K562 (cell line): Measurements from ENCODE around the gene SEC24B. TPM values are rescaled to one million over a fixed set of nuclear protein-coding genes. Genes with fewer than 3 reads are reported as not detected.

Source experiments
- ATAC-seq: fragments of 200-7000 bp; cut with Tn5 transposase; 3 replicates; pipeline ENCODE4 v1.9.1; 2020; ENCODE audit warnings: moderate library complexity
- BruUV-seq: library from RNA; stranded (reverse); fragments of 400-500 nt; replicated peaks from 2 replicates; lab custom pipeline; 2021; lab: Mats Ljungman, UMichigan
- CTCF ChIA-PET: fragments of 300-600 bp; formaldehyde crosslinking; extraction: SDS; loops from one replicate; lab custom pipeline; 2021; ENCODE audit warnings: low intra/inter-chr PET ratio; lab: Yijun Ruan, JAX
- POLR2A ChIA-PET: fragments of 300-600, 350-650 bp; sonication (Branson Sonifier 250); formaldehyde crosslinking; extraction: SDS; loops from one replicate; lab custom pipeline; 2021; ENCODE audit warnings: antibody characterized with exemption, inconsistent platforms; lab: Yijun Ruan, JAX
- DNase-seq, 4 experiments: peaks; one replicate each; pipeline versions ENCODE4 v3.0.0 to v3.0.0-alpha.2; 2011 to 2018; ENCODE audit warnings: low spot score in 3 of 4, mixed read lengths in 3 of 4; ENCODE audit errors: extremely low read depth in 1 of 4
- FAIRE-seq: peaks from 2 replicates; lab custom pipeline; 2011; peaks lifted over from hg19 to GRCh38; lab: Jason Lieb, UNC
- H2AFZ ChIP-seq: 2 replicates; pipeline ENCODE4 v1.6.0; 2011; ENCODE audit warnings: low read depth, low read length, control low read depth, inconsistent platforms
- H3K27ac ChIP-seq: fragments of 200-600 bp; 3 replicates; pipeline ENCODE4 v1.8.0; 2011; ENCODE audit warnings: low read depth, mild to moderate bottlenecking, control low read depth, inconsistent platforms, low read length, moderate library complexity, mixed read lengths; ENCODE audit errors: extremely low read depth
- H3K27me3 ChIP-seq, 2 experiments: fragments of 300-600 bp in 1 of 2; 2 replicates in 1 of 2; 3 replicates in 1 of 2; pipeline versions ENCODE4 v1.6.0 to v1.8.0; 2011; ENCODE audit warnings: inconsistent platforms in 2 of 2, low read length in 2 of 2, mild to moderate bottlenecking in 1 of 2, mixed read lengths in 1 of 2, moderate library complexity in 1 of 2; ENCODE audit not compliant: control insufficient read depth in 2 of 2, insufficient read depth in 2 of 2
- H3K36me3 ChIP-seq: fragments of 300-600 bp; 3 replicates; pipeline ENCODE4 v1.8.0; 2011; ENCODE audit warnings: mild to moderate bottlenecking, low read length, inconsistent platforms; ENCODE audit not compliant: control insufficient read depth, insufficient read depth
- H3K4me1 ChIP-seq, 2 experiments: fragments of 200-600 bp in 1 of 2; replicated peaks in 1 of 2; 2 replicates in 1 of 2; 3 replicates in 1 of 2; pipeline versions ENCODE4 v1.5.1 to v1.8.0; 2011; ENCODE audit warnings: inconsistent platforms in 2 of 2, low read length in 2 of 2, mild to moderate bottlenecking in 1 of 2, mixed read lengths in 1 of 2, moderate library complexity in 1 of 2; ENCODE audit not compliant: control insufficient read depth in 2 of 2, insufficient read depth in 2 of 2
- H3K4me2 ChIP-seq: 2 replicates; pipeline ENCODE4 v1.6.1; 2011; ENCODE audit warnings: low read length, control low read depth, inconsistent platforms, mixed read lengths; ENCODE audit not compliant: insufficient read depth
- H3K4me3 ChIP-seq: fragments of 200-600 bp; sonication (generic), shearing (Covaris generic); 2 replicates; pipeline ENCODE4 v1.5.1; 2016; ENCODE audit warnings: control low read depth, inconsistent platforms
- H3K79me2 ChIP-seq: fragments of 200-600 bp; 3 replicates; pipeline ENCODE4 v1.8.0; 2011; ENCODE audit warnings: low read length, inconsistent platforms; ENCODE audit not compliant: control insufficient read depth, insufficient read depth
- H3K9ac ChIP-seq, 2 experiments: 2 replicates each; pipeline versions ENCODE4 v1.6.0 to v1.6.1; 2011; ENCODE audit warnings: low read depth in 2 of 2, low read length in 2 of 2, control low read depth in 1 of 2, inconsistent platforms in 1 of 2, mild to moderate bottlenecking in 1 of 2, mixed read lengths in 1 of 2; ENCODE audit not compliant: insufficient read depth in 1 of 2
- H3K9me1 ChIP-seq: one replicate; pipeline ENCODE4 v1.6.0; 2011; ENCODE audit warnings: inconsistent platforms, mild to moderate bottlenecking, low read length, moderate library complexity; ENCODE audit not compliant: control insufficient read depth, insufficient read depth
- H3K9me3 ChIP-seq: replicated peaks from 2 replicates; pipeline ENCODE4 v1.5.1; 2011; ENCODE audit warnings: low read depth, low read length, inconsistent platforms; ENCODE audit not compliant: control insufficient read depth, insufficient read depth
- H4K20me1 ChIP-seq: replicated peaks from 2 replicates; pipeline ENCODE4 v1.6.1; 2011; ENCODE audit warnings: low read length, inconsistent platforms, mixed read lengths; ENCODE audit not compliant: control insufficient read depth, insufficient read depth
- HES1 ChIP-seq: fragments of 450-650 bp; IDR thresholded peaks from 2 replicates; pipeline ENCODE4 v1.6.1; 2016; ENCODE audit warnings: low read depth, mild to moderate bottlenecking, moderate library complexity
- POLR2B ChIP-seq: fragments of 450-650 bp; IDR thresholded peaks from 2 replicates; pipeline ENCODE4 v1.6.1; 2018; ENCODE audit warnings: low read depth; ENCODE audit not compliant: partially characterized antibody
- RFX1 ChIP-seq: fragments of 450-650 bp; IDR thresholded peaks from 2 replicates; pipeline ENCODE4 v1.6.1; 2016; ENCODE audit warnings: mild to moderate bottlenecking, moderate library complexity
- STAT5A ChIP-seq: IDR thresholded peaks from 2 replicates; pipeline ENCODE4 v1.6.1; 2012; ENCODE audit warnings: low read length, inconsistent platforms, borderline replicate concordance
- ZNF75A ChIP-seq: fragments of 450-650 bp; formaldehyde crosslinking; IDR thresholded peaks from 2 replicates; pipeline ENCODE4 v1.4.0; 2020; ENCODE audit warnings: mild to moderate bottlenecking
- WGBS: fragments of 100-300 bp; shearing (Covaris generic); methylation state at CpG from one replicate; pipeline ENCODE4 v1.1.6; 2016; ENCODE audit warnings: low coverage, mixed read lengths; ENCODE audit not compliant: insufficient coverage; ENCODE audit errors: missing lambda C conversion rate; 5-methylcytosine and 5-hydroxymethylcytosine counted together
- in situ Hi-C: fragments of 300-500 bp; cut with MboI; formaldehyde crosslinking; loops from 4 replicates; pipeline ENCODE4 v1.15.0; 2018; ENCODE audit warnings: inconsistent platforms, mixed read lengths
- intact Hi-C: fragments of 100-400 bp; cut with micrococcal nuclease; formaldehyde crosslinking; loops from 2 replicates; pipeline ENCODE4 v1.14.2; 2022
- polyA plus RNA-seq, 8 experiments: library from polyadenylated mRNA; depleted of rRNA in 4 of 8; stranded (reverse) in 5 of 8; unstranded in 3 of 8; fragments of >200 nt; fragmentation: Nextera tagmentation in 2 of 8; fragmentation: Illumina TruSeq in 1 of 8; extraction: Ambion mirVana in 2 of 8; extraction: Trizol in 1 of 8; gene quantifications; 2 replicates each; pipeline versions ENCODE4 v1.2.1 to v1.2.3, GENCODE V29; 2011 to 2014; ENCODE audit warnings: inconsistent platforms in 1 of 8, missing spikeins in 1 of 8
- total RNA-seq, 7 experiments: library from RNA; depleted of rRNA in 6 of 7; stranded (reverse); fragments of >200 nt in 6 of 7; fragmentation: Illumina TruSeq in 2 of 7; extraction: Trizol in 2 of 7; gene quantifications; 2 replicates each; pipeline versions ENCODE4 v1.2.1 to v1.2.3, GENCODE V29; 2011 to 2021; ENCODE audit warnings: low replicate concordance in 1 of 7
- TF ChIP-seq, protein P1 (sequence below): fragments of 250-450 bp; sonication (Bioruptor Pico); IDR thresholded peaks from 2 replicates; pipeline ENCODE4 v1.5.0; 2021; ENCODE audit warnings: mild to moderate bottlenecking, moderate library complexity
- TF ChIP-seq, protein P2 (sequence below): sonication (generic); formaldehyde crosslinking; IDR thresholded peaks from 2 replicates; pipeline ENCODE4 v1.5.0; 2020; ENCODE audit warnings: missing genetic modification reagents

SEC24B gene
- total and polyA plus RNA-seq, 9 of the 15 experiments (the other 6 are each of a cell fraction or from before 2014, with no cell fraction given): 6.3 to 46.4 (median 17.1) TPM

GRCh38 chr4:109554971-109555370, 121.4 kb downstream of the SEC24B start:
- Histone ChIP-seq H3K4me3 (no peak overlapping the region), H3K27me3 (no peaks in the 10 kb centered on the region), H3K9me3 (0 out of 2 replicates have a peak, but pooled peaks cover 2% of the 10 kb centered on the region), H2AFZ (no peak overlapping the region), H3K4me2 (no peak overlapping the region), H3K36me3 (no peaks in the 10 kb centered on the region), H4K20me1 (no peaks in the 10 kb centered on the region), H3K79me2 (no peaks in the 10 kb centered on the region), H3K4me1 (peaks cover 5 to 7% of the 10 kb centered on the region in 2 experiments; a peak in 4 of 5 replicates), H3K27ac (no peak overlapping the region), H3K9ac (no peak overlapping the region), H3K9me1 (no peaks in the 10 kb centered on the region)
- ChIA-PET POLR2A (no interaction called here), CTCF (no interaction called here)
- FAIRE-seq (no peak), ATAC-seq (no peak), DNase-seq (no peak)
- WGBS: 77% methylated on average over 3 of the region's 3 CpGs
- no TSS peak for BruUV-seq
- TF ChIP-seq RFX1: no peak
- TF ChIP-seq HES1: no peak
- TF ChIP-seq POLR2B: no peak
- TF ChIP-seq, protein P1, sequence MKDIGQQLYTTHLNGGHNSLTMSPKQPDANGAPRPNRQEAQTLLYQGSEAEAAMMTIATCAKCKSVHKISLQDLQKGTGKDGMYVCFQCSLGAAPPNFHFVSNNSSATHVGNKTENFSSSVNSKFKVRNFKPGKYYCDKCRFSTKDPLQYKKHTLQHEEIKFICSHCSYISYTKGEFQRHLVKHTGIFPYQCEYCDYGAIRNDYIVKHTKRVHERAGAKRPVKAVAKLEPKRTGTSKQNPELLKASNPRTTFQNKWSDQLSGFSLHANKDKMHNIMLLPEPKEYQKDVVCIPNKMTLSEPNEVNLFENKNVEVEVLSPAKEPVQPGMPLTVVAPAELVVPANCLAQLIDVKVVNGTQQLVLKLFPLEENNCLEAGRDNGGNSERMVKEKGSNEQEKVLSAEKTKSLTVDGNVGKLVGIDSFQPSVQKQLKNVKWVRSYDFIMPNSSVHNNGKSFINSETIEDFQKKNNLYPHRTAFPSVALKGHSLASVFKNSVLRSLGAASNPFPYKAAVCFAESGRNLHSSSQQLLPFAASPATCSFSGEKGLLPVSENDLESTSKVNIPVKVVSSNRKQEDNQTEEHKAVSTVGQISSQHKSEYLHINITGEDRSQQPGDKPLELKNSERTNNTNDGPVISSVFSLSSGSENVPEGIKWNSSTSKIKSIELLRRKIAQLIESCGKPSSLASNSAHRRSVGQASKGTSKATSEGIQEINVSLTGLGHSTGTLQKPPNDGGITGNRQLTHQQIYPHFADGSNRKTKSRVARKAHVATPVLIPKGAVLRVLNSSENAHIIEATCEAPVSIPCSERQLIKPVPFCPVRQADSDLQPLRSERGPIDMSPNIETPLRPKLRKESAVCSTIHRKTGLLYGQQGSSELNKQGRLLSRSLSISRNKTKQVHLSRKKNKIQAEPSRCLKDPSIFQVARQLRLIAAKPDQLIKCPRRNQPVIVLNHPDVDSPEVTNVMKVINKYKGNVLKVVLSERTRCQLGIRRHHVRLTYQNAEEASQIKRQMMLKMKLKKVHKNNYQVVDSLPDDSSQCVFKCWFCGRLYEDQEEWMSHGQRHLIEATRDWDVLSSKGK (CRISPR knock-in tag): no peak
- TF ChIP-seq, protein P2, sequence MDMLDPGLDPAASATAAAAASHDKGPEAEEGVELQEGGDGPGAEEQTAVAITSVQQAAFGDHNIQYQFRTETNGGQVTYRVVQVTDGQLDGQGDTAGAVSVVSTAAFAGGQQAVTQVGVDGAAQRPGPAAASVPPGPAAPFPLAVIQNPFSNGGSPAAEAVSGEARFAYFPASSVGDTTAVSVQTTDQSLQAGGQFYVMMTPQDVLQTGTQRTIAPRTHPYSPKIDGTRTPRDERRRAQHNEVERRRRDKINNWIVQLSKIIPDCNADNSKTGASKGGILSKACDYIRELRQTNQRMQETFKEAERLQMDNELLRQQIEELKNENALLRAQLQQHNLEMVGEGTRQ: no peak
- TF ChIP-seq STAT5A: no peak
- TF ChIP-seq ZNF75A (CRISPR knock-in tag): no peak
- in situ Hi-C loops (no loop called here), intact Hi-C loops (no loop called here)
